Aorta (tissue), 4 donors: Measurements from ENCODE around the gene MYO18A. TPM values are rescaled to one million over a fixed set of nuclear protein-coding genes. Genes with fewer than 3 reads are reported as not detected.

Source experiments
- polyA plus RNA-seq, 2 donors: library from polyadenylated mRNA; stranded (reverse); fragments of 200-250 nt; gene quantifications; one replicate each; pipeline ENCODE4 v1.2.3, GENCODE V29; 2013
- total RNA-seq, 2 donors: library from RNA; stranded (reverse); fragmentation: NEBNext Ultra II Directional; extraction: Animal tissue kit (Norgen Biotek cat#: 25700); gene quantifications; one replicate each; pipeline ENCODE4 v1.2.1, GENCODE V29; 2021
- donor health status: healthy with polysubstance abuse.
- donor health status: Bipolar disorder and iron deficiency.
- donor health status: DM: no; HTN: no; CAD: no.
- donor health status: DM: yes; HTN: yes; CAD: no.

Gene MYO18A
- total and polyA plus RNA-seq, 4 donors: 17.4 to 116 (median 104) TPM

Other genes starting within 250 kb of the MYO18A start
- gene PHF12, start 228.9 kb downstream of the MYO18A start, total RNA-seq: 10 to 100 TPM; 30.5 to 47.0 TPM
- 10 to 100 TPM; 10.1 to 29.4 TPM for gene PHF12, start 228.9 kb downstream of the MYO18A start, polyA plus RNA-seq
- gene SEZ6, start 174.4 kb downstream of the MYO18A start, total RNA-seq: not detected
- not detected for gene SEZ6, start 174.4 kb downstream of the MYO18A start, polyA plus RNA-seq
- gene PIPOX, start 137.3 kb downstream of the MYO18A start, total RNA-seq: 1 to 10 TPM; 1.6 to 2.1 TPM
- gene PIPOX, start 137.3 kb downstream of the MYO18A start, polyA plus RNA-seq: 1 to 10 TPM; 2.0 to 2.4 TPM
- not detected for gene CRYBA1, start 66.5 kb upstream of the MYO18A start, total RNA-seq
- gene CRYBA1, start 66.5 kb upstream of the MYO18A start, polyA plus RNA-seq: not detected
- gene NUFIP2, start 113.8 kb upstream of the MYO18A start, total RNA-seq: 10 to 100 TPM; 51.3 to 52.9 TPM
- 1 to 10 TPM; 5.0 to 8.4 TPM for gene NUFIP2, start 113.8 kb upstream of the MYO18A start, polyA plus RNA-seq
- gene TAOK1, start 210.0 kb upstream of the MYO18A start, total RNA-seq: 10 to 100 TPM; 78.8 to 85.6 TPM
- 10 to 100 TPM in 1 of 2 donors, 1 to 10 TPM in 1; 3.9 to 12.9 TPM for gene TAOK1, start 210.0 kb upstream of the MYO18A start, polyA plus RNA-seq